HL-60 (cell line): ENCODE measurements around the gene KLK11.

ENCODE experiments used
- POLR2AphosphoS5 ChIP-seq: IDR thresholded peaks from 2 replicates; pipeline ENCODE4 v1.6.1; 2012; ENCODE audit warnings: low read depth
- SPI1 ChIP-seq: IDR thresholded peaks from 2 replicates; pipeline ENCODE4 v1.6.1; 2012; ENCODE audit warnings: low read depth, mild to moderate bottlenecking, borderline replicate concordance

DNA sequence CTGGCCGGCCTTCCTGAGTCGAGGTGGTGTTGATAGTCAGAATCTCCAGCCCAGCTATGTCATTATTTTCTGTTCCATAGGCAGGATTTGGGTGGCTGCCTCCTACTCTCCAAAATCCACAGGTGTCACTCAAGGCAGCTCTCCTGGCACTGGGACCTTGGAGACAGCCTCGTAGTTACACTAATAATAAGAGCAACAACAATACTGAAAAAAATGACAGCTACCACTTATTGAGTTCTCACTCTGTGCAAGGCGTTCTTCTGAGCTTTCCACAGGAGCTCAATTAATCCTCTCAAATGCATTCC lies 20.6 kb upstream of the KLK11 start:
- TF ChIP-seq SPI1, result no peak
- no peak for TF ChIP-seq POLR2AphosphoS5
